DND-41 (cell line): Measurements from ENCODE around the gene YTHDC1.

Experiments used
- ATAC-seq: fragments of 200-7000 bp; cut with Tn5 transposase; 3 replicates; pipeline ENCODE4 v1.9.1; 2021; ENCODE audit warnings: low read depth; ENCODE audit not compliant: insufficient read depth
- DNase-seq: peaks from one replicate; pipeline ENCODE4 v3.0.0-alpha.2; 2020
- H2AFZ ChIP-seq: 2 replicates; pipeline ENCODE4 v1.6.0; 2012; ENCODE audit warnings: low read depth, low read length
- H3K27ac ChIP-seq: 2 replicates; pipeline ENCODE4 v1.5.1; 2012; ENCODE audit warnings: low read length, inconsistent platforms
- H3K27me3 ChIP-seq: fragments of 200-600 bp; sonication (generic); 2 replicates; pipeline ENCODE4 v1.6.0; 2012; ENCODE audit warnings: low read length, mild to moderate bottlenecking, inconsistent platforms; ENCODE audit not compliant: insufficient read depth, poor library complexity
- H3K36me3 ChIP-seq: 2 replicates; pipeline ENCODE4 v1.5.1; 2012; ENCODE audit warnings: low read length, inconsistent platforms; ENCODE audit not compliant: insufficient read depth
- H3K4me1 ChIP-seq: 2 replicates; pipeline ENCODE4 v1.5.1; 2012; ENCODE audit warnings: mild to moderate bottlenecking, low read length; ENCODE audit not compliant: insufficient read depth
- H3K4me2 ChIP-seq: 2 replicates; pipeline ENCODE4 v1.6.0; 2012; ENCODE audit warnings: mild to moderate bottlenecking, moderate library complexity, low read length, inconsistent platforms; ENCODE audit not compliant: insufficient read depth
- H3K4me3 ChIP-seq, 2 experiments: fragments of 200-600 bp in 1 of 2; shearing (Covaris generic) in 1 of 2; 2 replicates each; pipeline ENCODE4 v1.5.1; 2012 to 2016; ENCODE audit warnings: inconsistent platforms in 2 of 2, low read length in 2 of 2, mild to moderate bottlenecking in 2 of 2, low read depth in 1 of 2, moderate library complexity in 1 of 2
- H3K79me2 ChIP-seq: 2 replicates; pipeline ENCODE4 v1.6.0; 2012; ENCODE audit warnings: low read length, inconsistent platforms; ENCODE audit not compliant: insufficient read depth
- H3K9ac ChIP-seq: 2 replicates; pipeline ENCODE4 v1.6.0; 2012; ENCODE audit warnings: low read depth, mild to moderate bottlenecking, inconsistent platforms, low read length, moderate library complexity
- H3K9me3 ChIP-seq: 2 replicates; pipeline ENCODE4 v1.5.1; 2012; ENCODE audit warnings: low read length, moderate library complexity, mild to moderate bottlenecking, inconsistent platforms; ENCODE audit not compliant: insufficient read depth, severe bottlenecking
- H4K20me1 ChIP-seq: 2 replicates; pipeline ENCODE4 v1.6.0; 2012; ENCODE audit warnings: low read length; ENCODE audit not compliant: insufficient read depth
- CTCF ChIP-seq: IDR thresholded peaks from 2 replicates; pipeline ENCODE4 v1.5.1; 2012; ENCODE audit warnings: borderline replicate concordance, low read length, moderate library complexity, mild to moderate bottlenecking; ENCODE audit not compliant: poor library complexity, severe bottlenecking; ENCODE audit errors: extremely low read depth
- EZH2 ChIP-seq: IDR thresholded peaks from 3 replicates; pipeline ENCODE4 v1.6.1; 2012; ENCODE audit warnings: borderline replicate concordance, low read depth, mild to moderate bottlenecking, moderate library complexity, low read length, inconsistent platforms; ENCODE audit not compliant: severe bottlenecking

YTHDC1 gene

GRCh38 chr4:68358988-68359387 lies 9.1 kb upstream of the YTHDC1 start:
- Histone ChIP-seq H3K27me3 (no peaks in the 10 kb centered on the region), H3K36me3 (no peaks in the 10 kb centered on the region), H3K4me1 (no peaks in the 10 kb centered on the region), H2AFZ (no peak overlapping the region), H3K4me3 (no peak overlapping the region), H4K20me1 (no peaks in the 10 kb centered on the region), H3K4me2 (no peak overlapping the region), H3K9me3 (no peaks in the 10 kb centered on the region), H3K9ac (no peak overlapping the region), H3K27ac (no peak overlapping the region), H3K79me2 (no peaks in the 10 kb centered on the region)
- TF ChIP-seq CTCF = no peak
- TF ChIP-seq EZH2 = no peak
- ATAC-seq (no peak), DNase-seq (no peak)

- Histone ChIP-seq H3K9ac (no peak overlapping the region), H3K4me3 (no peak overlapping the region), H3K79me2 (peaks cover 25% of the 10 kb centered on the region), H3K9me3 (no peaks in the 10 kb centered on the region), H3K4me2 (no peak overlapping the region), H3K27me3 (no peaks in the 10 kb centered on the region), H3K27ac (no peak overlapping the region), H3K36me3 (peaks cover 4% of the 10 kb centered on the region), H3K4me1 (peaks cover 16% of the 10 kb centered on the region), H4K20me1 (peaks cover 13% of the 10 kb centered on the region; the same call in 1 of the 2 replicates), H2AFZ (no peak overlapping the region)
- TF ChIP-seq CTCF (no peak), EZH2 (no peak)
- ATAC-seq (no peak), DNase-seq (no peak)
Measured at GRCh38 chr4:68352791-68353190, 2.9 kb upstream of the YTHDC1 start.

- H3K4me1 ChIP-seq = peaks cover 48% of the 10 kb centered on the region
- H3K36me3 ChIP-seq = peaks cover 25% of the 10 kb centered on the region
- H3K79me2 ChIP-seq = peaks cover 60% of the 10 kb centered on the region
- ATAC-seq (peak; percentile 15), DNase-seq (peak; percentile 37)
- H3K4me3 ChIP-seq = peak overlapping the region; percentile 67 to 76
- peak overlapping the region; percentile 85 for H3K9ac ChIP-seq
- TF ChIP-seq EZH2 (no peak), CTCF (no peak)
- H3K27ac ChIP-seq = peak overlapping the region; percentile 92
- no peaks in the 10 kb centered on the region for H3K9me3 ChIP-seq
- peak overlapping the region; percentile 74 for H3K4me2 ChIP-seq
- H2AFZ ChIP-seq = peak overlapping the region; percentile 94
- H4K20me1 ChIP-seq = peaks cover 47% of the 10 kb centered on the region
- H3K27me3 ChIP-seq = no peaks in the 10 kb centered on the region
Measured at GRCh38 chr4:68349279-68349648, 626 bp downstream of the YTHDC1 start.

- ATAC-seq = no peak
- no peak for DNase-seq
- H3K4me3 ChIP-seq = peak overlapping the region; percentile 67 to 76
- H4K20me1 ChIP-seq = peaks cover 54% of the 10 kb centered on the region
- no peaks in the 10 kb centered on the region for H3K27me3 ChIP-seq
- H3K36me3 ChIP-seq = peaks cover 28% of the 10 kb centered on the region
- H3K9me3 ChIP-seq = no peaks in the 10 kb centered on the region
- peak overlapping the region; percentile 85 for H3K9ac ChIP-seq
- H3K79me2 ChIP-seq = peaks cover 67% of the 10 kb centered on the region
- peak overlapping the region; percentile 92 for H3K27ac ChIP-seq
- H3K4me1 ChIP-seq = peaks cover 52% of the 10 kb centered on the region
- H2AFZ ChIP-seq = no peak overlapping the region
- no peak for TF ChIP-seq EZH2
- H3K4me2 ChIP-seq = peak overlapping the region; percentile 74
Measured at GRCh38 chr4:68348577-68348976, 1.3 kb downstream of the YTHDC1 start.
